SK-N-SH (cell line): Measurements from ENCODE around the gene CD248.

Experiments
- RAD21 ChIP-seq: IDR thresholded peaks from 2 replicates; pipeline ENCODE4 v1.6.1; 2012; ENCODE audit warnings: mild to moderate bottlenecking, low read length
- SMC3 ChIP-seq: IDR thresholded peaks from 2 replicates; pipeline ENCODE4 v1.6.1; 2012; ENCODE audit warnings: low read depth, low read length, improper control_type of control experiment
- USF2 ChIP-seq: fragments of 150-350 bp; IDR thresholded peaks from 2 replicates; pipeline ENCODE4 v1.6.1; 2017; ENCODE audit warnings: antibody characterized with exemption, low read length, low read depth, borderline replicate concordance
- TF ChIP-seq, protein P1 (sequence below): fragments of 200-600 bp; sonication (generic); IDR thresholded peaks from 2 replicates; pipeline ENCODE4 v1.6.1; 2017; ENCODE audit warnings: antibody characterized with exemption, mild to moderate bottlenecking, moderate library complexity

DNA sequence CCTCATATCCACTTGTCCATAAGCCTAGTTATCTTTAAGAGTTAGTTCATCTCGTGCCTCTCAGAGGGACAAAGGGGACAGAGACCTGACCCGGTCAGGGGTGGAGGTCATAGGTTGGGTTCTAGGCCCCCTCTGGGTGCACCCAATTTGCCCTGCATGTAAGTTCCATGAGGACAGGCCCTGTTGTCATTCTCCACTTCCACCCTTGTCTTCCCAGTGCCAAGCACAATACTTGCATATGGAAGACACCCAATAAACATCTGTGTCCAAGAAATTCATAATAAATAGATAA lies 26.6 kb downstream of the CD248 start:
- TF ChIP-seq RAD21 (no peak), SMC3 (no peak), USF2 (no peak)
- TF ChIP-seq, protein P1, sequence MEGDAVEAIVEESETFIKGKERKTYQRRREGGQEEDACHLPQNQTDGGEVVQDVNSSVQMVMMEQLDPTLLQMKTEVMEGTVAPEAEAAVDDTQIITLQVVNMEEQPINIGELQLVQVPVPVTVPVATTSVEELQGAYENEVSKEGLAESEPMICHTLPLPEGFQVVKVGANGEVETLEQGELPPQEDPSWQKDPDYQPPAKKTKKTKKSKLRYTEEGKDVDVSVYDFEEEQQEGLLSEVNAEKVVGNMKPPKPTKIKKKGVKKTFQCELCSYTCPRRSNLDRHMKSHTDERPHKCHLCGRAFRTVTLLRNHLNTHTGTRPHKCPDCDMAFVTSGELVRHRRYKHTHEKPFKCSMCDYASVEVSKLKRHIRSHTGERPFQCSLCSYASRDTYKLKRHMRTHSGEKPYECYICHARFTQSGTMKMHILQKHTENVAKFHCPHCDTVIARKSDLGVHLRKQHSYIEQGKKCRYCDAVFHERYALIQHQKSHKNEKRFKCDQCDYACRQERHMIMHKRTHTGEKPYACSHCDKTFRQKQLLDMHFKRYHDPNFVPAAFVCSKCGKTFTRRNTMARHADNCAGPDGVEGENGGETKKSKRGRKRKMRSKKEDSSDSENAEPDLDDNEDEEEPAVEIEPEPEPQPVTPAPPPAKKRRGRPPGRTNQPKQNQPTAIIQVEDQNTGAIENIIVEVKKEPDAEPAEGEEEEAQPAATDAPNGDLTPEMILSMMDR, result no peak
